HG03060 (cell line): ENCODE data around the gene ZNF780B.
"Not testable (repeated sequence)": the region's sequence is repeated elsewhere in the genome, so short reads cannot be mapped to it uniquely, and the experiment has no call there.

ENCODE experiments used
- ATAC-seq: cut with Tn5 transposase; IDR thresholded peaks from one replicate; pipeline ENCODE4 v1.9.1; 2021; ENCODE audit warnings: low read depth, moderate number of reproducible peaks; ENCODE audit not compliant: unreplicated experiment

Gene ZNF780B

GRCh38 chr19:40041718-40042117 is 14.3 kb downstream of the ZNF780B start:
- ATAC-seq: not testable (repeated sequence)

GRCh38 chr19:40038047-40038446 is 18.0 kb downstream of the ZNF780B start:
- ATAC-seq: not testable (repeated sequence)

- no peak for ATAC-seq
Observed at GRCh38 chr19:40035996-40036395, 20.0 kb downstream of the ZNF780B start.

- ATAC-seq: no peak
Observed at GRCh38 chr19:40033989-40034560, 22.0 kb downstream of the ZNF780B start.

- no peak for ATAC-seq
Observed at GRCh38 chr19:40026597-40026970, 29.4 kb downstream of the ZNF780B start.

- ATAC-seq: no peak
Observed at GRCh38 chr19:40025938-40026596, 30.0 kb downstream of the ZNF780B start.

- ATAC-seq: no peak
Observed at GRCh38 chr19:40023969-40024368, 32.1 kb downstream of the ZNF780B start.

GRCh38 chr19:40013991-40014390 is 42.0 kb downstream of the ZNF780B start:
- ATAC-seq: no peak

GRCh38 chr19:40009674-40010073 is 46.4 kb downstream of the ZNF780B start:
- ATAC-seq: no peak

GRCh38 chr19:40006273-40006691 is 49.7 kb downstream of the ZNF780B start:
- ATAC-seq: no peak

GRCh38 chr19:40005691-40006272 is 50.2 kb downstream of the ZNF780B start:
- no peak for ATAC-seq

GRCh38 chr19:39998501-39998900 is 57.5 kb downstream of the ZNF780B start:
- no peak for ATAC-seq

- ATAC-seq: no peak
Observed at GRCh38 chr19:39997638-39998216, 58.3 kb downstream of the ZNF780B start.

GRCh38 chr19:39996811-39997637 is 59.0 kb downstream of the ZNF780B start, which contains the start of gene ZNF546:
ZNF546 (plus strand) TSS chr19:39997060; CDS start chr19:39998327, 1,267 bp downstream.
- peak; percentile 61 for ATAC-seq

GRCh38 chr19:39996218-39996810 is 59.7 kb downstream of the ZNF780B start:
- peak; percentile 15 for ATAC-seq

GRCh38 chr19:39995794-39996193 is 60.2 kb downstream of the ZNF780B start:
- no peak for ATAC-seq

- no peak for ATAC-seq
Observed at GRCh38 chr19:39994361-39994760, 61.7 kb downstream of the ZNF780B start.

- no peak for ATAC-seq
Observed at GRCh38 chr19:39993605-39994004, 62.4 kb downstream of the ZNF780B start.

- ATAC-seq: no peak
Observed at GRCh38 chr19:39987596-39987995, 68.4 kb downstream of the ZNF780B start.

- ATAC-seq: no peak
Observed at GRCh38 chr19:39987167-39987566, 68.9 kb downstream of the ZNF780B start.
